HG03378 (cell line): ENCODE measurements around the gene ZNF831.

Experiments used
- ATAC-seq: cut with Tn5 transposase; IDR thresholded peaks from one replicate; pipeline ENCODE4 v1.9.1; 2021; ENCODE audit warnings: mild to moderate bottlenecking, moderate library complexity; ENCODE audit not compliant: unreplicated experiment

The ZNF831 gene

GRCh38 chr20:59178983-59179595 is 15.5 kb downstream of the ZNF831 start:
- no peak for ATAC-seq

GRCh38 chr20:59179988-59180387 is 16.4 kb downstream of the ZNF831 start:
- no peak for ATAC-seq

- no peak for ATAC-seq
These were observed 18.3 kb downstream of the ZNF831 start for GRCh38 chr20:59181936-59182335.

- ATAC-seq, result no peak
These were observed 18.9 kb downstream of the ZNF831 start for GRCh38 chr20:59182401-59183044.

GRCh38 chr20:59183751-59184150 is 20.1 kb downstream of the ZNF831 start:
- ATAC-seq, result no peak

DNA sequence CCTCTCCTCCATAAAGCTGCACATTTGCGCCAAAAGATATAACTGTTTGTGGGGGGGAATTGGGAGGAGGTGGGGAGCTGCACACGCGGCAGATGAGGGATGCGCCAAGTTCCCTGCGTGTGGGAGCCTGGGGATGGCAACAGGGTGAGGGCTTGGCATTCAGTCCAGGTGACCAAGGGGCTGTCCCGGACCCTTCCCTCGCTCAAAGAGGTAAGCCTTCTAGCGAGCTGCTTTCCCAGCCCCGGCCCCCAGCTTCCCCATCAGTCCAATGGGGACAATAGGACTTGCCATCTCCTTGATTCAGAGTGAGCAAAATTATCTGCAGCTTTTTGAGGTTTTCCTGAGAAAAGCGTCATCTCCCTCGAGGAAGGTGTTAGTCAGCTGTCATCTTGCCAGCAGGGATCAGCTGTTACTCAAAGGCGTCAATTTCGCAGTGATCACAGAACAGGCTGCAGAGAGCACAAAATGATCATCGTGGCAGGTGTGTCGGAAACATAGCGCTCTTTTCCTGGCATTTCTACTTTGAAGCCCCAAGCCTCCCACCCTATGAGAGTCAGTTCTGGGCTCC is 21.3 kb downstream of the ZNF831 start:
- no peak for ATAC-seq

DNA sequence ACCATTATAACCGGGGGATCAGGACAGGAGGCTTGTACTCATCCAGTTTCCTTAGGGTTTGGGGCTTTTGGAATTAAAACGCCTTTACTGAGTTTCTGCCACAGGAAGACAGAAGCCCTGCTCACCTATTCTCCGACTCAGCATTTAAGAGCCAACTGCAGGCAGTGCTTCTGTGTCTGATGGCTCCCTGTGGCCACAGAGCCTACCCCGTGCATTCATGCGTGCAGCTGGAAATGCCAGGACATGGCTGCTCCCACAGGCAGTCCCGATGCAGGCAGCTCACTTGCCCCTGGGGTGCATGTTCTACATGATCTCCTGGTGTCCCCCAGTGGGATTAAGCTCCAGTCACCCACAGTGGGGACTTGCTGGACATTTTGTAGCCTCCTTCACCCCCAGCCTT is 22.2 kb downstream of the ZNF831 start:
- no peak for ATAC-seq

GRCh38 chr20:59190466-59190865 is 26.8 kb downstream of the ZNF831 start:
- ATAC-seq, result no peak

- no peak for ATAC-seq
These were observed 27.6 kb downstream of the ZNF831 start for GRCh38 chr20:59191036-59191755.

DNA sequence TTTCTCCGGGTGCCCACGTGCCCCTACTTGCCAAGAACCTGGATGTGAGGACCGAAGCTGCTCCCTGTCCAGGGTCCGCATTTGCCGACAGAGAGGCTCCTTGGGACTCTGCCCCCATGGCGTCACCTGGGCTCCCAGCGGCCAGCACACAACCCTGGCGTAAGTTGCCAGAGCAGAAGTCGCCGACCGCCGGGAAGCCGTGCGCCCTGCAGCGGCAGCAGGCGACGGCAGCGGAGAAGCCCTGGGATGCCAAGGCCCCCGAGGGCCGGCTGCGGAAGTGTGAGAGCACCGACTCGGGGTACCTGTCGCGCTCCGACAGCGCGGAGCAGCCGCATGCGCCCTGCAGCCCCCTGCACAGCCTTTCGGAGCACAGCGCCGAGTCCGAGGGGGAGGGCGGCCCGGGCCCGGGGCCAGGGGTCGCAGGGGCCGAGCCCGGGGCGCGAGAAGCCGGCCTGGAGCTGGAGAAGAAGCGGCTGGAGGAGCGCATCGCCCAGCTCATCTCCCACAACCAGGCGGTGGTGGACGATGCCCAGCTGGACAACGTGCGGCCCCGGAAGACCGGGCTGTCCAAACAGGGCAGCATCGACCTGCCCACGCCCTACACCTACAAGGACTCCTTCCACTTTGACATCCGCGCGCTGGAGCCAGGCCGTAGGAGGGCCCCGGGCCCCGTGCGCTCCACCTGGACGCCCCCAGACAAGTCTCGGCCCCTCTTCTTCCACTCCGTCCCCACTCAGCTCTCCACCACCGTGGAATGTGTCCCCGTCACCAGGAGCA is 28.3 kb downstream of the ZNF831 start:
- ATAC-seq, result no peak

GRCh38 chr20:59192533-59192896 is 28.9 kb downstream of the ZNF831 start:
- ATAC-seq, result no peak

DNA sequence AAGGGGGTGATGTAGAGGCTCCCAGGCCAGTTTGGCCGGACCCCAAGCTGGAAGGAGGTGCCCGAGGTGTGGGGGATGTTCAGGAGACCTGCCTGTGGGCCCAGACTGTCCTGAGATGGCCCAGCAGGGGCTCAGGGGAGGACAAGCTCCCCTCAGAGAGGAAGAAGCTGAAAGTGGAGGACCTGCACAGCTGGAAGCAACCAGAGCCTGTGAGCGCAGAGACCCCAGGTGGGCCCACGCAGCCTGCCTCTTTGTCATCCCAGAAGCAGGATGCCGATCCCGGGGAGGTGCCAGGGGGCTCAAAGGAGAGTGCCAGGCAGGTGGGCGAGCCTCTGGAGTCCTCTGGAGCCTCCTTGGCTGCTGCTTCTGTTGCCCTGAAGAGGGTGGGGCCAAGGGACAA is 29.7 kb downstream of the ZNF831 start:
- ATAC-seq, result no peak

DNA sequence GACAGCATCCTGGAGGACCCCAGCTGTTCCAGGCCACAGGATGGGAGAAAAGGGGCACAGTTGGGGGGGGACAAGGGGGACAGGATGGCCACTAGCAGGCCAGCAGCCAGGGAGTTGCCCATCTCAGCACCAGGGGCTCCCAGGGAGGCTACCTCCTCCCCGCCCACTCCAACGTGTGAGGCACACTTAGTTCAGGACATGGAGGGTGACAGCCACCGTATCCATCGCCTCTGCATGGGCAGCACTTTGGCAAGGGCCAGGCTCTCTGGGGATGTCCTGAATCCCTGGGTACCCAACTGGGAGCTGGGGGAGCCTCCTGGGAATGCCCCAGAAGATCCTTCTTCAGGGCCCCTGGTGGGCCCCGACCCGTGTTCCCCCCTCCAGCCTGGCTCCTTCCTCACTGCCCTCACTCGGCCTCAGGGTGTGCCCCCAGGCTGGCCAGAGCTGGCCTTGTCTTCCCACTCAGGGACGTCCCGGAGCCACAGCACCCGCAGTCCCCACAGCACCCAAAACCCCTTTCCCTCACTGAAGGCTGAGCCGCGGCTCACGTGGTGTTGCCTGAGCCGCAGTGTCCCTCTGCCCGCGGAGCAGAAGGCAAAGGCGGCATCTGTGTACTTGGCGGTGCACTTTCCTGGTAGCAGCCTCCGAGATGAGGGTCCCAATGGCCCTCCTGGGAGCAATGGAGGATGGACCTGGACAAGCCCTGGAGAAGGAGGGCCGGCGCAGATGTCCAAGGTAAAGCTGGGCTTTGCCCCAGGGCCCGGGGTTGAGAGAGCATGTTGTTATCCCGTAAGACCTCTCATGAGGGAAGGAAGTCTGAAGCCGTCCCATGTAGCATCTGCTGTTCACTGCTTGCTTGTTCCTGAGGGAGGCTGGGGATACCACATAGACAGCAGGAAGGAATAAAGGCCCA is 30.7 kb downstream of the ZNF831 start:
- ATAC-seq, result no peak

- ATAC-seq, result no peak
These were observed 31.8 kb downstream of the ZNF831 start for GRCh38 chr20:59195316-59195993.

GRCh38 chr20:59204165-59204894 is 40.7 kb downstream of the ZNF831 start:
- no peak for ATAC-seq

DNA sequence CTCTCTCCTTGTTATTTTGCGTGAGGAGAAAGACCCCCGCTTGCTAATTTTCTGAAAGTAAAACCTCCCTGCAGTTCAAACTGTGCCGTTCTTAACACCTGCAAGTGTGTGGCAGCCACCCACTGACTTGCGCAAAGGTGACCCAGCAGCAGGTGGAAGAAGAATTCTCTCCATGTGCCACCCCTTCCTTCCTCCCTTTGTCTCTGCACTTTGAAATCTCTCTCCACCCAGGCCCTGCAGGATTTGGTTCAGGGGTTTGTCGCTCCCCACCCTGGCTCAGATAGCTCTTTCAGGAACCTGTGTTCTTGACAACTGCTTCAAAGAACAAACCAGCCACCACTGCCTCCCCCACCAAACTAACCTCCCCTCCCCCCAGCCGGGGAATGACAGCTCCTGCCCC is 41.4 kb downstream of the ZNF831 start:
- no peak for ATAC-seq

GRCh38 chr20:59207235-59207634 is 43.6 kb downstream of the ZNF831 start:
- no peak for ATAC-seq

DNA sequence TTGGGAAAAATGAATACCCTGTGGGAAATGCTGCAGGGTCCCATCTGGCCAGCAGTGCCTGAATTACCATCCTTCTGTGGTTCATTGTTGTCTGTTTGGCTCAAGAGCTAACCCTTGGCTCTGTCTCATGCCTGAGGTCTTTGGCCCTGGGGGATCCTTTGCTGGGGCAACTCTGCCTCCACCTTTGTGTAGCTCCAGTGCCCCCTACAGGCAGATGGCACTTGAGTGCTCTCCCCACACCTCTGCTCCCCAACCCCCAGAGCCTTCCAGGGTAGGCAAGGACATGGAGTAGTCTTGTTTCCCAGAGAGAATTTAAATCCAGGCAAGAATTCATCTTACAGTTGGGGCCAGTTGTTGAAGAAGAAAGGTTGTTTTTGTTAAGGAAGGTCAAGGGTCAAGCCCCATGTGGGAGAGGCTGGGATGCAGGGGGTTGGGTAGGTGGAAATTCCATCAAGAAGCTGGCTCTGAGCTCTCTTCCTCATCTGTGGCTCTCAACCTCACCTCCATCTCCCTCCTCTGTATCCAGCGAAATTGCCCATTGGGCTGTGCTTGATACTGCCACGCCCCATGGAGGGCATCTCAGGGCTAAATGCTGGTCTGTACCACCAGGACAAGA is 44.2 kb downstream of the ZNF831 start:
- ATAC-seq, result no peak

- ATAC-seq, result no peak
These were observed 46.6 kb downstream of the ZNF831 start for GRCh38 chr20:59210186-59210585.
